Measurements from ENCODE around the gene KRTAP5-4.

KRTAP5-4 gene

DNA sequence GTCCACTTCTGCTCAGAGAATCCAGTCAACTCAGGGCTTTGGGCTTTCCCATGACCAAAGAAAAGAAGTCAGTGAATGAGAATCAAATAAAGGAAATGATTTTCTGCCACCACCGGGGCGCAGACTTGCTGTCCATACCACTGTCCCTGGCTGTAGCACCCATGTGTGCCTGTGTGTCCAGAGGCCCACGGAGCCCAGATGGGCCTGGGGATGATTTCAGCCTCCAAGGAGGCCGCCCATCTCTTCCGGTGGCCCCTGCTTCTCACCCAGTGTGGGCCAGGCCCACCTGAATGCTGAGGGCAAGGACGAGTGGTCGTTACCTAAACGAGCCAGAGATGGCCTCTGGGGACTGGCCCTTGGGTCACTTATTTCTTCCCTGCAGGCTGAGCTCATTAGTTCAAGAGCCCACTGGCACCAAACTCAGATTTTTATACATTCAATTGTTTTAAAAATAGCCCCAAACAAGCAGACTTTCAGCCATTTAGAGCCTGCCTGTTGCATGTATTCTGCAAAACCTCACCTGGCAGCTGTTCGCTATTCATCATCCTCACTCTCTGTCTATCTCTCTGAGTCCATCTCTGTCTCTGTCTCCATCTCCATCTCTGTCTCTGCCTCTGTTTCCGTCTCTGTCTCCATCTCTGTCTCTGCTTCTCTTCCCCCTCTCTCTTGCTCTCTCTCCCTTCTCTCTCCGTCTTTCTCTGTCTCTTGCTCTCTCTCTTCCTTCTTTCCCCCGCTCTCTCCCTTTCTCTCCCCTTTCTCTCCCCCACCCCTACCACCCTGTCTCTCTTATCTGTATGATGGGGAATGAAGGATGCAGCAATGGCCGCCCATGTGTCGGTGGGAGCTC is 31.8 kb upstream of the KRTAP5-4 start:
- no peak for DNase-seq
- Histone ChIP-seq H3K9ac (ENCODE audit: low read length) (no peak overlapping the region), H3K4me1 (ENCODE audit: low read length) (no peaks in the 10 kb centered on the region), H3K9me3 (replicated peaks; ENCODE audit: insufficient read depth, low read length) (no peaks in the 10 kb centered on the region), H3K27me3 (replicated peaks; ENCODE audit: insufficient read depth, low read length) (peaks cover 96% of the 10 kb centered on the region), H3K36me3 (replicated peaks; ENCODE audit: insufficient read depth, low read length) (no peaks in the 10 kb centered on the region), H4K20me1 (ENCODE audit: insufficient read depth, low read length) (no peaks in the 10 kb centered on the region), H3K4me3 (ENCODE audit: low read length) (no peak overlapping the region), H3F3A (ENCODE audit: insufficient read depth, low read length) (no peaks in the 10 kb centered on the region), H2AFZ (ENCODE audit: low read length) (no peak overlapping the region), H3K27ac (ENCODE audit: low read length) (no peak overlapping the region), H3K79me2 (ENCODE audit: low read length) (no peaks in the 10 kb centered on the region), H3K4me2 (ENCODE audit: low read depth, low read length) (no peak overlapping the region), H3K9me2 (replicated peaks; ENCODE audit: insufficient read depth, low read length) (no peaks in the 10 kb centered on the region)
- no peak for TF ChIP-seq CTCF (IDR thresholded peaks at IDR 0.05; ENCODE audit: low read length)
- no peak for TF ChIP-seq EZH2 (optimal IDR thresholded peaks at IDR 0.05; ENCODE audit: low read depth, low read length)

- Histone ChIP-seq H3K4me1 (ENCODE audit: low read length) (no peaks in the 10 kb centered on the region), H3K9ac (ENCODE audit: low read length) (no peak overlapping the region)
- DNase-seq, result peak; percentile 46
These were observed 31.0 kb upstream of the KRTAP5-4 start for GRCh38 chr11:1652771-1653540.

DNA sequence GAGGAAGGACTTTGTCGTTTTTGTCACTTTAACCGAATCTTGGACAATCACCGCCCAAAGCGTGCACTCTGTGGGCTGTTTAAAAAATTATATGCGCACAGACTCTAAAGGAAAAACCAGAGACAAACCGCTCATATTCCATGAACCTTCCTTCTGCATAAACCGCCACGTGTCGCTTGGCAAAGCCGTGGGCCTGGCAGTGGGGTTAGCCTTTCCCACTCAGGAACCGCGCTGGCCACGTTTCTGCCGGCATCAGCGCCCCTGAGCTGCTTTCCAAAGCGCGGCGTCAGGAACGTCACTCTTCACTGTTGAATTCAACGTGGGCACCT is 30.5 kb upstream of the KRTAP5-4 start:
- TF ChIP-seq CTCF (IDR thresholded peaks at IDR 0.05; ENCODE audit: low read length), result no peak
- TF ChIP-seq EZH2 (optimal IDR thresholded peaks at IDR 0.05; ENCODE audit: low read depth, low read length), result no peak
- TF ChIP-seq EZH2phosphoT487 (IDR thresholded peaks at IDR 0.05; ENCODE audit: low read length), result no peak

More at GRCh38 chr11:1652771-1653540, 31.0 kb upstream of the KRTAP5-4 start:
- H4K20me1 ChIP-seq (ENCODE audit: insufficient read depth, low read length), result no peaks in the 10 kb centered on the region
- H3K36me3 ChIP-seq (replicated peaks; ENCODE audit: insufficient read depth, low read length), result no peaks in the 10 kb centered on the region
- no peak overlapping the region for H3K4me2 ChIP-seq (ENCODE audit: low read depth, low read length)
- H3K79me2 ChIP-seq (ENCODE audit: low read length), result no peaks in the 10 kb centered on the region
- H3F3A ChIP-seq (ENCODE audit: insufficient read depth, low read length), result no peaks in the 10 kb centered on the region
- H3K27me3 ChIP-seq (replicated peaks; ENCODE audit: insufficient read depth, low read length), result peaks cover 96% of the 10 kb centered on the region
- no peaks in the 10 kb centered on the region for H3K9me3 ChIP-seq (replicated peaks; ENCODE audit: insufficient read depth, low read length)
- H3K9me2 ChIP-seq (replicated peaks; ENCODE audit: insufficient read depth, low read length), result no peaks in the 10 kb centered on the region
- H3K27ac ChIP-seq (ENCODE audit: low read length), result no peak overlapping the region
- TF ChIP-seq EZH2 (optimal IDR thresholded peaks at IDR 0.05; ENCODE audit: low read depth, low read length) (peak; percentile 37), EZH2phosphoT487 (IDR thresholded peaks at IDR 0.05; ENCODE audit: low read length) (no peak), CTCF (IDR thresholded peaks at IDR 0.05; ENCODE audit: low read length) (peak; percentile 96)
- no peak overlapping the region for H2AFZ ChIP-seq (ENCODE audit: low read length)
- H3K4me3 ChIP-seq (ENCODE audit: low read length), result no peak overlapping the region

More for the DNA sequence above, 30.5 kb upstream of the KRTAP5-4 start:
- Histone ChIP-seq H3K9me3 (replicated peaks; ENCODE audit: insufficient read depth, low read length) (no peaks in the 10 kb centered on the region), H2AFZ (ENCODE audit: low read length) (no peak overlapping the region), H3K79me2 (ENCODE audit: low read length) (no peaks in the 10 kb centered on the region), H3K27me3 (replicated peaks; ENCODE audit: insufficient read depth, low read length) (peaks cover 96% of the 10 kb centered on the region), H3K4me1 (ENCODE audit: low read length) (no peaks in the 10 kb centered on the region), H3K9me2 (replicated peaks; ENCODE audit: insufficient read depth, low read length) (no peaks in the 10 kb centered on the region), H3F3A (ENCODE audit: insufficient read depth, low read length) (no peaks in the 10 kb centered on the region), H3K4me3 (ENCODE audit: low read length) (no peak overlapping the region), H3K27ac (ENCODE audit: low read length) (no peak overlapping the region), H3K36me3 (replicated peaks; ENCODE audit: insufficient read depth, low read length) (no peaks in the 10 kb centered on the region), H3K9ac (ENCODE audit: low read length) (no peak overlapping the region), H4K20me1 (ENCODE audit: insufficient read depth, low read length) (no peaks in the 10 kb centered on the region), H3K4me2 (ENCODE audit: low read depth, low read length) (no peak overlapping the region)
- no peak for DNase-seq
